Prostate gland (tissue), 2 donors: ENCODE data around the gene SHISAL2A. TPM values are rescaled to one million over a fixed set of nuclear protein-coding genes. Genes with fewer than 3 reads are reported as not detected.
A peak's percentile ranks its signal among the peaks of the same experiment; 100 is the strongest.

Experiments used
- DNase-seq: peaks from one replicate; pipeline ENCODE4 v3.0.0-alpha.2; 2019; ENCODE audit warnings: low spot score
- H3K27ac ChIP-seq, 2 donors: fragments of 200-600 bp; sonication (generic); 2 replicates each; pipeline ENCODE4 v1.5.1; 2017 to 2019
- H3K27me3 ChIP-seq: fragments of 200-600 bp; sonication (generic); replicated peaks from 2 replicates; pipeline ENCODE4 v1.5.1; 2019; ENCODE audit not compliant: insufficient read depth
- H3K36me3 ChIP-seq, 2 donors: fragments of 200-600 bp; sonication (generic); 1 replicate in 1 of 2; 2 replicates in 1 of 2; pipeline versions ENCODE4 v1.5.1 to v1.8.1; 2017 to 2019
- H3K4me1 ChIP-seq: fragments of 200-600 bp; sonication (generic); replicated peaks from 2 replicates; pipeline ENCODE4 v1.5.1; 2019
- H3K4me3 ChIP-seq, 2 donors: fragments of 200-600 bp; sonication (generic); 2 replicates each; pipeline ENCODE4 v1.5.1; 2017 to 2019
- H3K9me3 ChIP-seq: fragments of 200-600 bp; sonication (generic); 2 replicates; pipeline ENCODE4 v1.5.1; 2017
- CTCF ChIP-seq, 4 experiments: fragments of 200-600 bp in 2 of 4; fragments of 450-650 bp in 2 of 4; sonication (generic) in 2 of 4; IDR thresholded peaks; 1 replicate in 3 of 4; 2 replicates in 1 of 4; pipeline ENCODE4 v1.5.1; 2016 to 2019; ENCODE audit warnings: antibody characterized with exemption in 4 of 4, mild to moderate bottlenecking in 2 of 4, moderate library complexity in 2 of 4
- POLR2A ChIP-seq: fragments of 450-650 bp; IDR thresholded peaks from one replicate; pipeline ENCODE4 v1.6.1; 2016; ENCODE audit warnings: antibody characterized with exemption, mild to moderate bottlenecking
- POLR2AphosphoS5 ChIP-seq: sonication (generic); formaldehyde crosslinking; IDR thresholded peaks from one replicate; pipeline ENCODE4 v1.6.1; 2017; ENCODE audit warnings: antibody characterized with exemption
- WGBS: methylation state at CpG from one replicate; pipeline ENCODE4 v1.1.5; 2018; 5-methylcytosine and 5-hydroxymethylcytosine counted together
- intact Hi-C: fragments of 100-400 bp; cut with DNase I; formaldehyde crosslinking; loops from one replicate; pipeline ENCODE4 v1.14.2; 2022
- total RNA-seq, 2 donors: library from RNA; depleted of rRNA; stranded (reverse); fragments of >200 nt; gene quantifications; one replicate each; pipeline ENCODE4 v1.1.0, GENCODE V29; 2016

Gene SHISAL2A
- total RNA-seq, 2 donors from 2014 or later = 1.0 to 2.6 TPM

GRCh38 chr1:52660807-52661206, 27.8 kb downstream of the SHISAL2A start:
- no peak overlapping the region for H3K4me3 ChIP-seq
- no peaks in the 10 kb centered on the region for H3K27me3 ChIP-seq
- no peak for DNase-seq
- no peaks in the 10 kb centered on the region for H3K4me1 ChIP-seq
- 87% methylated on average over 3 of the region's 3 CpGs for WGBS
- H3K27ac ChIP-seq = no peak overlapping the region
- intact Hi-C loops = no loop called here
- no peaks in the 10 kb centered on the region for H3K9me3 ChIP-seq
- no peak for TF ChIP-seq CTCF (IDR thresholded peaks at IDR 0.05)
- no peaks in the 10 kb centered on the region for H3K36me3 ChIP-seq

- Histone ChIP-seq H3K4me3 (no peak overlapping the region), H3K36me3 (no peaks in the 10 kb centered on the region), H3K4me1 (no peaks in the 10 kb centered on the region), H3K27ac (peak overlapping the region in 1 of 2 donors; percentile 8), H3K9me3 (no peaks in the 10 kb centered on the region), H3K27me3 (no peaks in the 10 kb centered on the region)
- TF ChIP-seq POLR2AphosphoS5 = peak; percentile 73
- no peak for TF ChIP-seq POLR2A
- TF ChIP-seq CTCF (IDR thresholded peaks at IDR 0.05) = no peak
- 10% methylated on average over 13 of the region's 13 CpGs for WGBS
- peak; percentile 57 for DNase-seq
- intact Hi-C loops = no loop called here
Observed at GRCh38 chr1:52662645-52663313, 29.8 kb downstream of the SHISAL2A start.

GRCh38 chr1:52663716-52664115, 30.7 kb downstream of the SHISAL2A start:
- intact Hi-C loops = no loop called here
- H3K4me1 ChIP-seq = no peaks in the 10 kb centered on the region
- H3K36me3 ChIP-seq = no peaks in the 10 kb centered on the region
- no peak for DNase-seq
- H3K4me3 ChIP-seq = no peak overlapping the region
- no peaks in the 10 kb centered on the region for H3K9me3 ChIP-seq
- no peak overlapping the region for H3K27ac ChIP-seq
- WGBS = 82% methylated on average over 5 of the region's 5 CpGs
- no peaks in the 10 kb centered on the region for H3K27me3 ChIP-seq
- TF ChIP-seq POLR2AphosphoS5 = no peak
- no peak for TF ChIP-seq CTCF (IDR thresholded peaks at IDR 0.05)
- TF ChIP-seq POLR2A = no peak

- Histone ChIP-seq H3K27ac (no peak overlapping the region), H3K4me1 (no peaks in the 10 kb centered on the region), H3K9me3 (no peaks in the 10 kb centered on the region), H3K36me3 (no peaks in the 10 kb centered on the region), H3K27me3 (no peaks in the 10 kb centered on the region), H3K4me3 (no peak overlapping the region)
- no peak for DNase-seq
- intact Hi-C loops = no loop called here
- TF ChIP-seq POLR2AphosphoS5 (peak; percentile 23), CTCF (IDR thresholded peaks at IDR 0.05) (no peak)
- WGBS = 86% methylated on average over 8 of the region's 8 CpGs
Observed at GRCh38 chr1:52665006-52665941, 32.3 kb downstream of the SHISAL2A start.
